Measurements from ENCODE around the gene PSTPIP1.

PSTPIP1 gene

DNA sequence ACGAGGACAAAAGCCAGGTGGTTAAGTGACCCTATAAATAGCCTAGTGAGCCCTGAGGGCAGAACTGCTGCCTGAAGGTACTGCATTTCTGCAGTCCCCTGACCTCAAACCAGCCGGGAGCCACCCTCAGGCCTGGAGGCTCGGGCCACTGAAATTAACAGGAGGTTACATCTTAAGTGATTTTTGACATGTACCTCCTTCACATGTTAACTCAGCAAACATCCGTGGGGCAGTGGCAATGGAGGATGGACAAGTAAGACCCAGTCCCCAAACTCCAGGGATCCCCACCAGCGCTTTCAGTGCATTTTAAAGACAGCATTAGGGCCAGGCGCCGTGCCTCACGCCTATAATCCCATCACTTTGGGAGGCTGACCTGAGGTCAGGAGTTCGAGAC, 26.2 kb downstream of the PSTPIP1 start:
- peaks cover 91% of the 10 kb centered on the region for H3K36me3 ChIP-seq
- H3K4me1 ChIP-seq (ENCODE audit: control insufficient read depth in 1 of 2, insufficient read depth in 1 of 2, low read depth in 1 of 2, low read length in 1 of 2): peaks cover 61 to 68% of the 10 kb centered on the region in 2 experiments

DNA sequence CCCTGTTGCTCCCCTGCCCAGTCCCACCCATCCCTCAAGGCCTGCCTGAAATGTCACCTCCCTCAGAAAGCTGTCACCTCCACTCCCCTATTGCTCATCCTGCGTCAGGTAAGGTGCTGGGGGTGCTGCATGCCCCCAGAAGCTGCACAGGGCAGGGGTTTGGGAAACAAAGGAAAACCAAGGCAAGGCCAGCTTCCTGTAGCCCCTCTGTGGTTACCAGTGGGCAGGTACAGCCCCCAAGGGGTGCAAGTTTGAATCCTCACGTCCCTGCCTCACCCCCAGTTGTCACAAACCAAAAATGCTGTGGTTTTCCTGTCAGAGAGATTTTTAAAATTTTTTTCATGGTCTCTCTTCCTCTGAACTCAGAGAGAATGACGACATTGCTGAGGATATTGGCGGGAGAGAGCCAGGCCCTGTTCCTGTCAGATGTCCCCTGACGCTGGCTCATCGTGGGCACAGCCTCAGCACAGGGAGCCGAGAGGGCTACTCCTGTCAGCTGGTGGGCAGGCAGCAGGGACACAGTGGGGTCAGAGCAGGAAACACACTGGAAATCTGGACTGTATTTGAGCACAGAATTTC, 27.0 kb downstream of the PSTPIP1 start:
- Histone ChIP-seq H3K27ac (peak overlapping the region; percentile 94), H3K4me1 (ENCODE audit: control insufficient read depth in 1 of 2, insufficient read depth in 1 of 2, low read depth in 1 of 2, low read length in 1 of 2) (peaks cover 53 to 60% of the 10 kb centered on the region in 2 experiments)

More for the DNA sequence above, 26.2 kb downstream of the PSTPIP1 start:
- TF ChIP-seq, protein P1, sequence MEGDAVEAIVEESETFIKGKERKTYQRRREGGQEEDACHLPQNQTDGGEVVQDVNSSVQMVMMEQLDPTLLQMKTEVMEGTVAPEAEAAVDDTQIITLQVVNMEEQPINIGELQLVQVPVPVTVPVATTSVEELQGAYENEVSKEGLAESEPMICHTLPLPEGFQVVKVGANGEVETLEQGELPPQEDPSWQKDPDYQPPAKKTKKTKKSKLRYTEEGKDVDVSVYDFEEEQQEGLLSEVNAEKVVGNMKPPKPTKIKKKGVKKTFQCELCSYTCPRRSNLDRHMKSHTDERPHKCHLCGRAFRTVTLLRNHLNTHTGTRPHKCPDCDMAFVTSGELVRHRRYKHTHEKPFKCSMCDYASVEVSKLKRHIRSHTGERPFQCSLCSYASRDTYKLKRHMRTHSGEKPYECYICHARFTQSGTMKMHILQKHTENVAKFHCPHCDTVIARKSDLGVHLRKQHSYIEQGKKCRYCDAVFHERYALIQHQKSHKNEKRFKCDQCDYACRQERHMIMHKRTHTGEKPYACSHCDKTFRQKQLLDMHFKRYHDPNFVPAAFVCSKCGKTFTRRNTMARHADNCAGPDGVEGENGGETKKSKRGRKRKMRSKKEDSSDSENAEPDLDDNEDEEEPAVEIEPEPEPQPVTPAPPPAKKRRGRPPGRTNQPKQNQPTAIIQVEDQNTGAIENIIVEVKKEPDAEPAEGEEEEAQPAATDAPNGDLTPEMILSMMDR (IDR thresholded peaks at IDR 0.05): no peak
- no peak overlapping the region for H3K4me3 ChIP-seq (ENCODE audit: low read depth in 1 of 2, low read length in 1 of 2)
- no peaks in the 10 kb centered on the region for H3K9me3 ChIP-seq
- H3K27me3 ChIP-seq: no peaks in the 10 kb centered on the region
- peak overlapping the region; percentile 94 for H3K27ac ChIP-seq

DNA sequence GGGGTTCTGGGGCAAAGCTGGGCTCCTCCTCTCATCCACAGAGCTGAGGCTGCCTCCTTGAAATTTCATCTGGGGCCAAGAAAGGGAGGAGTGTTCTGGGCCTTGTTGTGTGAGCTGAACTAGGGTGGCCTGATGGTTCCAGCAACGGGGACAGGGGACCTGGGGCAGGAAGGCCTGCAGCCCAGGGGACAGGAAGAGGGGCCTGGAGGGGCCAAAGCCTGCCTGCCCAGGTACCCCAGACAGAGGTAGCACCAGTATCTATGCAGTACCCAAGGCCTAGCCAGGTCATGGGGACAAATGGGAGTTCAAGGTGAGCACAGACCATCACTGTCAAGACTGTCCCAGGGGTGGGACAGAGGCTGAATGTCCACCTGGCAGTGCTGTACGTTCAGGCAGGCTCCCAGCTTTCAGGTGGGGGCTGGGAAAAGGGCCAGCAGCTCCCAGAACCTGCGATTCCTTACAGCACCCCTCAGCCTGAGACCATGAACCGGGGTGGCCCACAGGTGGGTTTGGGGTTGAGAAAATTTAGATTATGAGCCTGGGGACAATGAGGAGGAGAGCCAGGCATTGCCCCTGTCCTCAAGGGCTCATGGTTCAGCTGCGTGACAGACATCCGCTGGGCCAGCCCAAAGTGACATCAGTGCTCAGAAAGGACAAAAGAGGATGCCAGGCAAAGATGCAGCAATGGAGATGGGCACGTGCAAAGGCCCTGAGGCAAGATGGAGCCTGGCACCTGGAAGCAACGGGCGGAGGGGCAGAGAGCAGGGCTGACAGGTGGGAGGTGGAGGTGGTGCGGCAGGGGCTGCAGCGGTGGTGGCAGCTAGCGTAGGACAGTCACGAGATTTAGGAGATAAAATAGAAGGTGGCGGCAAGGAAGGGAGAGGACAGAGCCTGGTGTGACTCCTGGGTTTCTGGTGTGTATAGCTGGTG, 28.0 kb downstream of the PSTPIP1 start:
- TF ChIP-seq, protein P1 (IDR thresholded peaks at IDR 0.05): no peak
- peak overlapping the region; percentile 94 for H3K27ac ChIP-seq
- no peaks in the 10 kb centered on the region for H3K27me3 ChIP-seq
- no peak overlapping the region for H3K4me3 ChIP-seq (ENCODE audit: low read depth in 1 of 2, low read length in 1 of 2)
- peaks cover 100% of the 10 kb centered on the region for H3K36me3 ChIP-seq
- no peaks in the 10 kb centered on the region for H3K9me3 ChIP-seq
- peaks cover 42 to 50% of the 10 kb centered on the region in 2 experiments for H3K4me1 ChIP-seq (ENCODE audit: control insufficient read depth in 1 of 2, insufficient read depth in 1 of 2, low read depth in 1 of 2, low read length in 1 of 2)

More for the DNA sequence above, 27.0 kb downstream of the PSTPIP1 start:
- H3K9me3 ChIP-seq: no peaks in the 10 kb centered on the region
- TF ChIP-seq, protein P1 (IDR thresholded peaks at IDR 0.05): no peak
- H3K27me3 ChIP-seq: no peaks in the 10 kb centered on the region
- H3K36me3 ChIP-seq: peaks cover 99% of the 10 kb centered on the region
- H3K4me3 ChIP-seq (ENCODE audit: low read depth in 1 of 2, low read length in 1 of 2): no peak overlapping the region

DNA sequence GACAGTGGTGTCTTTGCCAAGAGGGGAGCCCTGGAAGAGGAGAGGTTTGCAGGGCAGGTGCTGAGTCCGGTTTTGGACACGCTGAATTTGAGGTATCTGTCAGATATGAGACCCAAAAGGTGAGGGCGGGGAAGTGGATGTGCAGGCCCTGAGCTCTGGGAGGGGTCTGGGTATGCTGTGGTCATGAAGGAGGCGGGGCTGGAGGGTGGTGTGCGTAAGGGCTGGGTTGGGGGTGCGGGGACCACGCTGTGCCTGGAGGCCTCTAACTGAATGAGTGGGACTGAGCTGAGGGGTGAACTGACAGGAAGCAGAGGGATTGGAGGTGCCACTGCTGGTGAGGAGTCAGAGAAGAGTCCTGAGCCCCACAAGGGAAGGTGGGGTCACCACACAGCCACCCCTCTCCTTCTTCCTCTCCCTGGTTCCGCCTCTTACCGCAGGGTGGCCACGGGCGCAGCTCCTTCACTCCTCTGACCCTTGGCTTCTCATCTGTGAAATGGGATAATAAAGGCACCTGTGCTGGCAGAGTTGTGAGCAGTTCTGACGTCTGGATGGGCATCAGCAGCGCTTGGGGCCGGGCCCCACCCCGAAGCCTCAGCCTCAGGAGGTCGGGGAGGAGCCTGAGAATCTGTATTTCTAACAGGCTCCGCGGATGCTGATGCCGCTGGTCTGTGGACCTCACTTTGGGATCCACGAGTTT, 28.8 kb downstream of the PSTPIP1 start:
- peaks cover 34 to 42% of the 10 kb centered on the region in 2 experiments for H3K4me1 ChIP-seq (ENCODE audit: control insufficient read depth in 1 of 2, insufficient read depth in 1 of 2, low read depth in 1 of 2, low read length in 1 of 2)
- TF ChIP-seq, protein P1 (IDR thresholded peaks at IDR 0.05): no peak
- H3K27ac ChIP-seq: peak overlapping the region; percentile 94

DNA sequence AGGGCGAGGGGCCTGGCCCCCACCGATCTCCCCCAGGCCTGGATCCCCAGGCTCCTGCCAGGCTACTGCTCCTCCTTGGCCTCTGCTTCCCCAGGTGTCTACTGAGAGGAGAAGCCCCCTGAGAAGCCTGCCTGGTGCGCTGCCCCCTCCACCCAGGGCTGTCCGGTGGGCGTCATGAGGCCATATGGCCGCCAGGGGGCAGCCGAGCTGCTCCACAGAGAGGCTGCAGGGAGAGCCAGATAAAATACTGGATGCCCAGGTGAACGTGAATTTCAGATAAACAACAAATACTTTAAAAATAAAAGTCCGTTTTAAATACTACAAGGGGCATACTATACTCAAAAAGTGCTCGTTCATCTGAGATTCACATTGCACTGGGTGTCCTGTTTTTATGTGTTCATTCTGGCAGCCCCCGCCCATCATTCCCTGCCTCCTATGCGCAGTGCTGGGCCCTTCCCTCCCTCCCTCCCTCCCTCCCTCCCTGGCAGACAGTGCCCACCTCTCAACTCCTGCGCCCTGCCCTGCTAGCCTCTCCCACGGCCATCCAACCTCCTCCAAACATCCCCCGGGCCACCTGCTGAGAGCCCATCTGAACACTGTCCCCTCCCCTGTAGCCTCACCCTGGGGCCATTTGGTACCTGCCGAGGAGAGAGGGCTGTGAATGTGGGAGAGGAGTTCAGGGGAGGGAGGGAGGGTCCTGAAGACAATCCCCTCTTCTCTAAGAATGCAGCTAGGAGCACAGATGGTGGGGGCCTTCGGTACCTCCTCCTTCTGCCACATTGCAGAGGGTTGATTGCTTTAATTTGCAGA, 29.6 kb downstream of the PSTPIP1 start:
- Histone ChIP-seq H3K4me1 (ENCODE audit: control insufficient read depth in 1 of 2, insufficient read depth in 1 of 2, low read depth in 1 of 2, low read length in 1 of 2) (peaks cover 27 to 34% of the 10 kb centered on the region in 2 experiments), H3K27me3 (no peaks in the 10 kb centered on the region), H3K36me3 (peaks cover 100% of the 10 kb centered on the region), H3K27ac (peak overlapping the region; percentile 94), H3K4me3 (ENCODE audit: low read depth in 1 of 2, low read length in 1 of 2) (no peak overlapping the region), H3K9me3 (no peaks in the 10 kb centered on the region)
- TF ChIP-seq, protein P1 (IDR thresholded peaks at IDR 0.05): peak; percentile 92

More for the DNA sequence above, 28.8 kb downstream of the PSTPIP1 start:
- Histone ChIP-seq H3K27me3 (no peaks in the 10 kb centered on the region), H3K36me3 (peaks cover 100% of the 10 kb centered on the region), H3K4me3 (ENCODE audit: low read depth in 1 of 2, low read length in 1 of 2) (no peak overlapping the region), H3K9me3 (no peaks in the 10 kb centered on the region)
